Endothelial cell of umbilical vein (primary cell): ENCODE results near the gene OCLN. TPM values are rescaled to one million over a fixed set of nuclear protein-coding genes. Genes with fewer than 3 reads are reported as not detected.

ENCODE experiments used
- polyA plus RNA-seq, 4 experiments: library from polyadenylated mRNA; depleted of rRNA in 3 of 4; stranded (reverse) in 3 of 4; unstranded in 1 of 4; fragments of >200 nt; gene quantifications; 2 replicates each; pipeline versions ENCODE4 v1.2.1 to v1.2.3, GENCODE V29; 2011 to 2012; ENCODE audit warnings: missing spikeins in 1 of 4
- small RNA-seq: library from RNA; depleted of rRNA; stranded (forward); fragments of <200 nt; gene quantifications from one replicate; pipeline ENCODE3, GENCODE V24; 2012; ENCODE audit warnings: low replicate concordance, low read depth; ENCODE audit not compliant: insufficient read depth, insufficient read length
- total RNA-seq: library from RNA; stranded (reverse); gene quantifications from 2 replicates; pipeline ENCODE4 v1.2.3, GENCODE V29; 2021

Gene OCLN
- total and polyA plus RNA-seq, 2 donors (not counting 3 experiments of a cell fraction or from before 2014, with no cell fraction given) = 11.2 to 22.3 TPM

Small RNAs within 50 kb of the gene (small RNA-seq; reads per million reads assigned to genes)
- gene RN7SL616P (not detected), gene RNU6-724P (not detected), gene RPS27P14 (not detected)

Other genes starting within 250 kb of the OCLN start
- 5.3 and 6.2 TPM in 2 replicates for gene CCDC125, start 160.0 kb upstream of the OCLN start, total RNA-seq
- gene CCDC125, start 160.0 kb upstream of the OCLN start, polyA plus RNA-seq = 1.1 and 1.5 TPM in 2 replicates
- 30.1 and 37.0 TPM in 2 replicates for gene AK6, start 123.3 kb upstream of the OCLN start, total RNA-seq
- gene AK6, start 123.3 kb upstream of the OCLN start, polyA plus RNA-seq = 6.6 and 13.2 TPM in 2 replicates
- gene TAF9, start 123.3 kb upstream of the OCLN start, total RNA-seq = 67.6 and 67.8 TPM in 2 replicates
- gene TAF9, start 123.3 kb upstream of the OCLN start, polyA plus RNA-seq = 84.8 and 94.2 TPM in 2 replicates
- 18.4 and 21.9 TPM in 2 replicates for gene RAD17, start 123.0 kb upstream of the OCLN start, total RNA-seq
- 9.5 and 10.1 TPM in 2 replicates for gene RAD17, start 123.0 kb upstream of the OCLN start, polyA plus RNA-seq
- 6.7 and 7.1 TPM in 2 replicates for gene MARVELD2, start 77.7 kb upstream of the OCLN start, total RNA-seq
- 5.3 and 5.7 TPM in 2 replicates for gene MARVELD2, start 77.7 kb upstream of the OCLN start, polyA plus RNA-seq
- gene GTF2H2C, start 67.4 kb downstream of the OCLN start, total RNA-seq = 28.9 and 46.1 TPM in 2 replicates
- 9.9 and 10.2 TPM in 2 replicates for gene GTF2H2C, start 67.4 kb downstream of the OCLN start, polyA plus RNA-seq